NT2/D1 (cell line): ENCODE results near the gene LRMDA.

Experiments
- DNase-seq: peaks from one replicate; pipeline ENCODE4 v3.0.0-alpha.2; 2011; ENCODE audit warnings: low read depth, low spot score
- H3K27me3 ChIP-seq: 2 replicates; pipeline ENCODE4 v1.6.0; 2011; ENCODE audit warnings: mild to moderate bottlenecking; ENCODE audit not compliant: insufficient read length, insufficient read depth
- H3K36me3 ChIP-seq: 2 replicates; pipeline ENCODE4 v1.6.1; 2011; ENCODE audit warnings: mild to moderate bottlenecking, low read length, mixed read lengths; ENCODE audit not compliant: insufficient read depth, insufficient read length
- H3K4me1 ChIP-seq: 2 replicates; pipeline ENCODE4 v1.5.1; 2011; ENCODE audit not compliant: insufficient read depth, insufficient read length
- H3K4me3 ChIP-seq: 2 replicates; pipeline ENCODE4 v1.5.1; 2011; ENCODE audit warnings: low read depth; ENCODE audit not compliant: insufficient read length
- H3K9ac ChIP-seq: 2 replicates; pipeline ENCODE4 v1.6.0; 2011; ENCODE audit warnings: low read depth; ENCODE audit not compliant: insufficient read length
- H3K9me3 ChIP-seq: 2 replicates; pipeline ENCODE4 v1.5.1; 2011; ENCODE audit warnings: mild to moderate bottlenecking, low read length; ENCODE audit not compliant: insufficient read depth
- SUZ12 ChIP-seq: IDR thresholded peaks from 2 replicates; pipeline ENCODE4 v1.6.1; 2011; ENCODE audit not compliant: insufficient read length, insufficient read depth; ENCODE audit errors: extremely low read depth
- YY1 ChIP-seq: IDR thresholded peaks from 2 replicates; pipeline ENCODE4 v1.6.1; 2011; ENCODE audit not compliant: insufficient read length, insufficient read depth
- ZNF274 ChIP-seq: IDR thresholded peaks from 2 replicates; pipeline ENCODE4 v1.6.1; 2011; ENCODE audit warnings: mild to moderate bottlenecking, low read depth, low read length

LRMDA gene

DNA sequence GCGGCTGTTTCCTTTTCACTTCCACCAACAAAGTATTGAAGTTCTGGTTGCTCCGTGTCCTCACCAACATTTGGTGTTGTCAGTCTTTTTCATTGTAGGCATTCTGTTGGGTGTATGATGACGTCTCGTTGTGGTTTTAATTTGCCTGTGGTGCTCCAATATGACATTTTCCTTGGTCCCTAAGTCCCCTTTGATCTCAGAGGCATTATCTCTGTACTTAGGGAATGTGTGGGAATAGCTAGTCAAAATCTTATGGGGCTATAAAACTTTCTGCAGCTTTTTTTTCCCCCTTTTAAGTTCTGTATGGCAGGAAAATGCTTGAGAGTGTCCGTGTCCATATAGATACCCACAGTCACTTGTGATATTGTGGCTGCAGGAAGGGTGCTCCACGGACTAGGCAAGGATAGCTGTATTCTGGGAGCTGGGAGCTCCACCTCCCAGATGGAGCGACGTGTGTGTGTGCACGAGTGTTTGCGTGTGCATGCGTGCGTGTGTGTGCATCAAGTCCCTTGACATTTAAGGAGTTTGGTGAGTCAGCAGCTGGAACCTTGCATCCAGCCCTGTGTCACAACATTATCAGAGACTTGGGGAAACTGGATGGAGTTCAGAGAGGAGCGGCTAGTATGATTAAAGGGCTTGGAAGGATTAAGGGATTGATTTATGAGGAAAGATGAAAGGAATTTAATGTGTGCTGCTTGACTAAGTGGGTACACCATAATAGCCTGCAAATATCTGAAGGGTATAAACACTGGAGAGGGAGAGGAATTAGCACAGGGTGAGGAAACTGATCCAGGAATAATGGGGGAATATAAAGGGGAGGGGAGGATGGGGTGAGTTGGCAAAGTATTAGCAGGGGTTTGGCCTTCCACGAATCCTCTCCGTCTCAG, 66.8 kb downstream of the LRMDA start:
- Histone ChIP-seq H3K36me3 (no peaks in the 10 kb centered on the region), H3K9ac (no peak overlapping the region), H3K9me3 (no peaks in the 10 kb centered on the region), H3K4me3 (no peak overlapping the region), H3K4me1 (no peaks in the 10 kb centered on the region), H3K27me3 (no peaks in the 10 kb centered on the region)
- no peak for DNase-seq
- TF ChIP-seq YY1, result no peak

- TF ChIP-seq YY1, result no peak
- no peak for TF ChIP-seq ZNF274
- TF ChIP-seq SUZ12, result no peak
- Histone ChIP-seq H3K36me3 (no peaks in the 10 kb centered on the region), H3K4me1 (no peaks in the 10 kb centered on the region), H3K9ac (no peak overlapping the region), H3K4me3 (no peak overlapping the region), H3K9me3 (no peaks in the 10 kb centered on the region), H3K27me3 (no peaks in the 10 kb centered on the region)
- no peak for DNase-seq
Observed at GRCh38 chr10:75498884-75499350, 67.5 kb downstream of the LRMDA start.

DNA sequence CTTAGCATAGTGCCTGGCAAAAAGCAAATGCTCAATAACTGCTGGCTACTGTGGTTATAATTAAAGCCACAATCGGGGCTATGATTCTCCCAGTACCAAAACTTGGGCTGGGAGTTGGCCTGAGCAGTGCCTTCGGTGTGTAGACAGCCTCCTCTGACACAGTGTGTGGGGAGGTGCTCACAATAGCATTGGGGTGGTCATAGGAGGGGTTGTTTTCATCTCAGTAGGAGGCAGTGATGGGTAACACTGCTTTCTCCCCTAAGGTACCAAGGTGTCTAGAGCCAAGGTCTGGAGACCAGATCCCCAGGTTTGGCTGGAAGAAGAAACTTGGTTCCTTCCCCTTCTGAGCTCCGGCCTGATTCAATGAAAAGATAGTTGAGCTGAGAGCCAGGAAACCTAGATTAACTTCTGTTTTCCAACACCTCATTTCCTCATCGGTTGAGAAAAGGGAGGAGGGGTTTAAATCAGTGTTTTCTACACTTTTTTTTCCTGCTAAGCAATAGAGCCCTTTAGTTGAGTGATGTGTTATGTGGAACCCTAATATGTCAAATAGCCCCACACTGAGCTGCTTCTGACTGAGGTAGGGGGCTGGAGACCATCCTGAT, 68.2 kb downstream of the LRMDA start:
- no peak overlapping the region for H3K9ac ChIP-seq
- TF ChIP-seq ZNF274 (no peak), YY1 (no peak), SUZ12 (no peak)
- no peak for DNase-seq

GRCh38 chr10:75502389-75502788, 71.0 kb downstream of the LRMDA start:
- Histone ChIP-seq H3K36me3 (no peaks in the 10 kb centered on the region), H3K4me1 (no peaks in the 10 kb centered on the region), H3K27me3 (no peaks in the 10 kb centered on the region), H3K9me3 (no peaks in the 10 kb centered on the region), H3K9ac (no peak overlapping the region), H3K4me3 (no peak overlapping the region)
- DNase-seq, result no peak
- no peak for TF ChIP-seq ZNF274
- TF ChIP-seq YY1, result no peak
- TF ChIP-seq SUZ12, result no peak

More for the DNA sequence above, 68.2 kb downstream of the LRMDA start:
- H3K27me3 ChIP-seq, result no peaks in the 10 kb centered on the region
- no peaks in the 10 kb centered on the region for H3K36me3 ChIP-seq
- no peaks in the 10 kb centered on the region for H3K9me3 ChIP-seq
- no peaks in the 10 kb centered on the region for H3K4me1 ChIP-seq
- no peak overlapping the region for H3K4me3 ChIP-seq

DNA sequence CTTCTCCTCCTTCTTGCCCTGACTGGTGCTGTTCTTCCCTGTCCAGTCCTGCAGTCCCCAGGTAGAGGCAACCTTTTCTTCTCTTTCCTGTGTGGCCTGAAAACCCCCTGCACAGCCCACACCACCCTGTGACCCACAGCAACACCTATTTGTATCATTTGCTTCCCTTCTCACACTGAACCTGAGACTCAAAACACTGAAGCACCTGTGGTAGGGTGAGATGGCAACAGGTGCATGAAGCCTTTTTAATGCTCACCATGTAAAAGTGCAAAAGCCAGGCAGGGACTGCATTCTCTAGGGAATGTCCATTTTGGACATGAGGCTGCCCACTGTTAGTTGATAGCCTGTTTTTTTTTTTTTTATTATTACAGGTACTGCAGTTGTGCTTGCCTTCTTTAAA, 71.4 kb downstream of the LRMDA start:
- no peak overlapping the region for H3K9ac ChIP-seq
- no peaks in the 10 kb centered on the region for H3K9me3 ChIP-seq
- H3K27me3 ChIP-seq, result no peaks in the 10 kb centered on the region
- TF ChIP-seq YY1 (no peak), SUZ12 (no peak), ZNF274 (no peak)
- no peaks in the 10 kb centered on the region for H3K36me3 ChIP-seq
- H3K4me3 ChIP-seq, result no peak overlapping the region
- DNase-seq, result no peak
- no peaks in the 10 kb centered on the region for H3K4me1 ChIP-seq

DNA sequence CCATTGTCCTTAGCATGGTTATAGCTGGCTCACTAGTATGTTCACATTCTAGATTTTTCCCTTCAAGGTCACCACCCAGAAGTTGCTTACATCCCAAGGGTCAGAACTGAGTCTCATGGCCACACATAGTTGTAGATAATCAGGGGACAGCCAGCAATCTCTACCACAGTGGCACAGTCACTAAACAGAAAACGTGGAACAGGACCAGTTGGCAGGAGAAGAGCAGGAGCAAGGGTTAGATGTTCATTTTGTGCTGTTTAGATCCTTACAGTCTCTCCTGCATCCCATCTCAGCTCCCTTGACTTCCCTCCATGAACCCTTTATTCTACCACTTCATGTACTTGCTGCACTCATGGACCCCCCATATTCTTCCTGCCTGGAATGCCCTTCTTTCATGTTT, 73.9 kb downstream of the LRMDA start:
- no peak for TF ChIP-seq YY1
- TF ChIP-seq SUZ12, result no peak
- TF ChIP-seq ZNF274, result no peak
- Histone ChIP-seq H3K9ac (no peak overlapping the region), H3K9me3 (no peaks in the 10 kb centered on the region), H3K27me3 (no peaks in the 10 kb centered on the region), H3K4me1 (no peaks in the 10 kb centered on the region), H3K36me3 (no peaks in the 10 kb centered on the region), H3K4me3 (no peak overlapping the region)
- no peak for DNase-seq

DNA sequence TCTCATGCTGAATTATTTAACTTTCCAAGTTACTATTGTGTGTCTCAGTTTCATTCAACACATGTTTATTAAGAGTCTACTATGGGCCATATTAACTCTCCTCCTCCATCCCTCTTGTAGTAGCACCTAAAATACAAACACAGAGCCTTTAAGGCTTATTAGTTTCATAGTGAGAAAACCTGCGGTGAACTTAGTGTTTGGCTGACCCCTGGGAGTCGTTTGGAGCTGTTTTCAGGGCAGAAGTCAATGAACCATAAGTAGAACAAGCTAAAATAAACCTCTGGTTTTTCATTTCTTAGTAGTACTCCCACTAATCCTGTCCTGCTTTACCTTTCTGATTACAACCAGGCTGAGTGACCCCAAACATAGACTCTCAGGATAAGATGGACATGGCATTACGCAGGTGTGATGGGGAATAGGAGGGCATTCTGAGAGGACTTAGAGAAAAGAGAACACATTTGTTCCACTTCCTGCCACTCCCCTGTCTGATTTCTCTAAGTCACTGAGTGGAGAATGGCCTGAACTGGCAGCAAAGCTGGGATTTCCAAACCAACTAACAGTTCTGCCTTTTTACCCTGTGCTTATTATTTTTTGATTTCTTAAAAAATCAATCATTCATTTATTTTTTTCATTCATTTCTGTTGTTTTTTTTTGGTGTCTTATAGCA, 74.5 kb downstream of the LRMDA start:
- no peaks in the 10 kb centered on the region for H3K9me3 ChIP-seq
- no peaks in the 10 kb centered on the region for H3K27me3 ChIP-seq
- DNase-seq, result no peak
- no peak overlapping the region for H3K4me3 ChIP-seq
- H3K9ac ChIP-seq, result no peak overlapping the region
- H3K4me1 ChIP-seq, result no peaks in the 10 kb centered on the region
- TF ChIP-seq YY1 (no peak), SUZ12 (no peak), ZNF274 (no peak)
- H3K36me3 ChIP-seq, result no peaks in the 10 kb centered on the region
